PC-9 (cell line): ENCODE measurements around the gene ATG5. TPM values are rescaled to one million over a fixed set of nuclear protein-coding genes. Genes with fewer than 3 reads are reported as not detected.

Experiments used
- BruUV-seq: library from RNA; stranded (reverse); fragments of 400-500 nt; replicated peaks from 2 replicates; lab custom pipeline; 2021; lab: Mats Ljungman, UMichigan
- CTCF ChIA-PET: fragments of 300-600 bp; sonication (Branson Sonifier 250); formaldehyde crosslinking; loops from one replicate; lab custom pipeline; 2022; ENCODE audit warnings: antibody characterized with exemption; lab: Charles Lee
- POLR2A ChIA-PET: fragments of 300-600 bp; sonication (Branson Sonifier 250); formaldehyde crosslinking; loops from one replicate; lab custom pipeline; 2022; ENCODE audit warnings: antibody characterized with exemption; ENCODE audit not compliant: unreplicated experiment; lab: Charles Lee
- DNase-seq, 2 experiments: peaks; one replicate each; pipeline versions ENCODE4 v3.0.0 to v3.0.0-alpha.2; 2015 to 2022; ENCODE audit warnings: mixed read lengths in 1 of 2
- H2AFZ ChIP-seq: fragments of 200-600 bp; sonication (generic); 2 replicates; pipeline ENCODE4 v1.8.1; 2017; ENCODE audit warnings: antibody characterized with exemption
- H3F3A ChIP-seq: fragments of 200-600 bp; sonication (generic); 2 replicates; pipeline ENCODE4 v1.8.1; 2017; ENCODE audit warnings: antibody characterized with exemption, mild to moderate bottlenecking, low read depth; ENCODE audit not compliant: insufficient read depth
- H3K27ac ChIP-seq: fragments of 200-600 bp; sonication (generic); 2 replicates; pipeline ENCODE4 v1.6.1; 2016; ENCODE audit warnings: mixed run types
- H3K27me3 ChIP-seq: fragments of 200-600 bp; sonication (generic); 2 replicates; pipeline ENCODE4 v1.6.1; 2016; ENCODE audit warnings: low read depth, mixed run types; ENCODE audit not compliant: insufficient read depth
- H3K36me3 ChIP-seq: fragments of 200-600 bp; sonication (generic); 2 replicates; pipeline ENCODE4 v1.6.1; 2016; ENCODE audit warnings: low read depth, mixed run types
- H3K4me1 ChIP-seq: fragments of 200-600 bp; sonication (generic); replicated peaks from 2 replicates; pipeline ENCODE4 v1.6.1; 2016; ENCODE audit warnings: mixed run types; ENCODE audit not compliant: insufficient read depth
- H3K4me2 ChIP-seq: fragments of 200-600 bp; sonication (generic); 2 replicates; pipeline ENCODE4 v1.6.1; 2017; ENCODE audit warnings: mixed run types
- H3K4me3 ChIP-seq: fragments of 200-600 bp; sonication (generic); 2 replicates; pipeline ENCODE4 v1.6.1; 2016; ENCODE audit warnings: mixed run types
- H3K79me2 ChIP-seq: fragments of 200-600 bp; sonication (generic); 2 replicates; pipeline ENCODE4 v1.6.1; 2017; ENCODE audit warnings: low read depth, mixed run types
- H3K9me2 ChIP-seq: fragments of 200-600 bp; sonication (generic); 2 replicates; pipeline ENCODE4 v1.8.1; 2017; ENCODE audit warnings: mild to moderate bottlenecking; ENCODE audit not compliant: insufficient read depth
- H3K9me3 ChIP-seq: fragments of 200-600 bp; sonication (generic); 2 replicates; pipeline ENCODE4 v1.8.1; 2016; ENCODE audit warnings: low read depth; ENCODE audit not compliant: insufficient read depth
- H4K20me1 ChIP-seq: fragments of 200-600 bp; sonication (generic); 2 replicates; pipeline ENCODE4 v1.8.1; 2017; ENCODE audit not compliant: insufficient read depth
- CTCF ChIP-seq: fragments of 200-600 bp; sonication (generic); conservative IDR thresholded peaks from 2 replicates; pipeline ENCODE4 v1.6.1; 2017; ENCODE audit warnings: mixed run types, antibody characterized with exemption, mild to moderate bottlenecking, moderate library complexity
- EZH2 ChIP-seq: fragments of 200-600 bp; sonication (generic); IDR thresholded peaks from 2 replicates; pipeline ENCODE4 v1.8.0; 2017; ENCODE audit warnings: antibody characterized with exemption, low read depth
- intact Hi-C: fragments of 100-400 bp; cut with micrococcal nuclease; formaldehyde crosslinking; loops from one replicate; pipeline ENCODE4 v1.10.0; 2022; ENCODE audit not compliant: unreplicated experiment
- total RNA-seq: library from RNA; stranded (reverse); gene quantifications from 2 replicates; pipeline ENCODE4 v1.2.3, GENCODE V29; 2021

Gene ATG5
- total RNA-seq, 1 experiment from 2014 or later: 39.8 TPM

- H3K4me3 ChIP-seq: no peak overlapping the region
- CTCF ChIA-PET: no interaction called here
- TF ChIP-seq CTCF: no peak
- TF ChIP-seq EZH2: no peak
These were observed 35.5 kb downstream of the ATG5 start for GRCh38 chr6:106290032-106290431.

GRCh38 chr6:106287215-106287614, 38.3 kb downstream of the ATG5 start:
- Histone ChIP-seq H3K4me3 (no peak overlapping the region), H3F3A (no peaks in the 10 kb centered on the region), H3K36me3 (peaks cover 20% of the 10 kb centered on the region), H3K27ac (no peak overlapping the region), H3K4me2 (no peak overlapping the region), H2AFZ (no peak overlapping the region), H3K9me3 (peaks cover 14% of the 10 kb centered on the region), H3K79me2 (peaks cover 48% of the 10 kb centered on the region), H3K4me1 (no peaks in the 10 kb centered on the region), H3K9me2 (0 out of 2 replicates have a peak, but pooled peaks cover 4% of the 10 kb centered on the region), H4K20me1 (peaks cover 8% of the 10 kb centered on the region; the same call in 1 of the 2 replicates), H3K27me3 (no peaks in the 10 kb centered on the region)
- no peak for TF ChIP-seq EZH2
- no peak for TF ChIP-seq CTCF
- CTCF ChIA-PET: no interaction called here
- POLR2A ChIA-PET: interaction anchor here (0.6 kb wide), 1 partner anchor 121 kb away, joined by 3 read pairs; no protein-coding TSS in a partner anchor
- no peak for DNase-seq
- intact Hi-C loops: no loop called here
- no TSS peak for BruUV-seq

More at GRCh38 chr6:106290032-106290431, 35.5 kb downstream of the ATG5 start:
- Histone ChIP-seq H2AFZ (no peak overlapping the region), H4K20me1 (0 out of 2 replicates have a peak, but pooled peaks cover 4% of the 10 kb centered on the region), H3K4me1 (no peaks in the 10 kb centered on the region), H3K36me3 (peaks cover 37% of the 10 kb centered on the region), H3K4me2 (no peak overlapping the region), H3F3A (no peaks in the 10 kb centered on the region), H3K27me3 (no peaks in the 10 kb centered on the region), H3K27ac (no peak overlapping the region), H3K9me3 (peaks cover 14% of the 10 kb centered on the region), H3K79me2 (peaks cover 56% of the 10 kb centered on the region), H3K9me2 (0 out of 2 replicates have a peak, but pooled peaks cover 2% of the 10 kb centered on the region)
- intact Hi-C loops: no loop called here
- BruUV-seq: no TSS peak
- POLR2A ChIA-PET: no interaction called here
- no peak for DNase-seq

GRCh38 chr6:106286746-106287145, 38.8 kb downstream of the ATG5 start:
- Histone ChIP-seq H3K27me3 (no peaks in the 10 kb centered on the region), H3K36me3 (peaks cover 15% of the 10 kb centered on the region), H4K20me1 (peaks cover 8% of the 10 kb centered on the region; the same call in 1 of the 2 replicates), H3K9me3 (peaks cover 10% of the 10 kb centered on the region), H3K4me2 (no peak overlapping the region), H3K79me2 (peaks cover 48% of the 10 kb centered on the region), H3K4me1 (no peaks in the 10 kb centered on the region), H2AFZ (no peak overlapping the region), H3K9me2 (0 out of 2 replicates have a peak, but pooled peaks cover 4% of the 10 kb centered on the region), H3F3A (no peaks in the 10 kb centered on the region), H3K27ac (no peak overlapping the region), H3K4me3 (no peak overlapping the region)
- intact Hi-C loops: no loop called here
- CTCF ChIA-PET: no interaction called here
- DNase-seq: no peak
- POLR2A ChIA-PET: no interaction called here
- no TSS peak for BruUV-seq
- TF ChIP-seq EZH2: no peak
- TF ChIP-seq CTCF: no peak
